Esophagus (tissue), 2 donors: ENCODE results near the gene MAN1A1. TPM values are rescaled to one million over a fixed set of nuclear protein-coding genes. Genes with fewer than 3 reads are reported as not detected.

Source experiments
- H3K27ac ChIP-seq, 2 donors: one replicate each; pipeline ENCODE4 v1.5.1; 2013; ENCODE audit warnings: low read depth in 2 of 2, mild to moderate bottlenecking in 2 of 2, inconsistent platforms in 1 of 2, low read length in 1 of 2, moderate library complexity in 1 of 2
- H3K27me3 ChIP-seq, 2 donors: one replicate each; pipeline ENCODE4 v1.6.1; 2013; ENCODE audit warnings: low read length in 2 of 2, control low read depth in 1 of 2, mild to moderate bottlenecking in 1 of 2; ENCODE audit not compliant: insufficient read depth in 2 of 2, control insufficient read depth in 1 of 2
- H3K36me3 ChIP-seq, 2 donors: one replicate each; pipeline ENCODE4 v1.6.1; 2013; ENCODE audit warnings: low read length in 1 of 2; ENCODE audit not compliant: control insufficient read depth in 2 of 2, insufficient read depth in 2 of 2
- H3K4me1 ChIP-seq, 2 donors: one replicate each; pipeline ENCODE4 v1.6.1; 2013; ENCODE audit warnings: low read length in 1 of 2; ENCODE audit not compliant: control insufficient read depth in 2 of 2, insufficient read depth in 2 of 2
- H3K4me3 ChIP-seq, 2 donors: one replicate each; pipeline ENCODE4 v1.5.1; 2013; ENCODE audit warnings: low read length in 2 of 2, mild to moderate bottlenecking in 2 of 2, low read depth in 1 of 2, moderate library complexity in 1 of 2
- H3K9me3 ChIP-seq, 2 donors: one replicate each; pipeline ENCODE4 v1.6.1; 2013; ENCODE audit warnings: mild to moderate bottlenecking in 2 of 2, low read depth in 1 of 2, low read length in 1 of 2, moderate library complexity in 1 of 2; ENCODE audit not compliant: control insufficient read depth in 2 of 2, insufficient read depth in 1 of 2
- WGBS, 2 donors: extraction: QIAGEN DNeasy Blood & Tissue Kit; methylation state at CpG; one replicate each; pipeline ENCODE4 v1.1.7; 2013; 5-methylcytosine and 5-hydroxymethylcytosine counted together
- polyA plus RNA-seq, 2 donors: library from polyadenylated mRNA; stranded (reverse); fragments of 200-250 nt; gene quantifications; one replicate each; pipeline ENCODE4 v1.2.3, GENCODE V29; 2013
- donor health status: healthy with polysubstance abuse.
- donor health status: Bipolar disorder and iron deficiency.

MAN1A1 gene
- polyA plus RNA-seq, 2 donors, result 2.0 to 5.3 TPM

DNA sequence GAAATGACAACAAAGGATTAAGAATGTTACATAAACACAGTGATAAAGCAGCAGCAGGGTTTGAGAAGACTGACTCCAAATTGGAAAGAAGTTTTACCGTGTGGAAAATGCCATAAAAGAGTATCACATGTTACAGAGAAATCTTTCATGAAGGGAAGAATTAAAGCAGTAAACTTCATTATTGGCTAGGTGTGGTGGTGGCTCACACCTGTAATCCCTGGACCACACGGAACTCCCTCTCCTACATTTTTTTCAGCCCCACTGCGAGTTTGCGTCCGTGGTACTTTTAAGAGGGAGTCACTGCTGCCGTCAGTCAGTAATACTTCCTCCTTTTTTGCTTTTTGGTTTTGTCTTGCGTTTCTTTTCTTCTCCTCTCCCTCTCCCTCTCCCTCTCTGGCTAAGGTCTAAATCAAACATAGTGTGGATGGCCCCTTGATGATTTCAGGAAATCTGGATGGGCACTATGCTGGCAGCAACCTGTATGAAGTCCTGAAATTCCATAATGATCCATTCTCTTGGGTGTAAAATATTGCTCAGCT is 112.3 kb downstream of the MAN1A1 start:
- no peaks in the 10 kb centered on the region for H3K36me3 ChIP-seq
- no peak overlapping the region for H3K4me3 ChIP-seq
- no peaks in the 10 kb centered on the region for H3K4me1 ChIP-seq
- no peaks in the 10 kb centered on the region for H3K9me3 ChIP-seq
- no peaks in the 10 kb centered on the region for H3K27me3 ChIP-seq
- WGBS, 2 donors, result 87 to 91% methylated on average over 7 of the region's 7 CpGs
- H3K27ac ChIP-seq, result no peak overlapping the region

DNA sequence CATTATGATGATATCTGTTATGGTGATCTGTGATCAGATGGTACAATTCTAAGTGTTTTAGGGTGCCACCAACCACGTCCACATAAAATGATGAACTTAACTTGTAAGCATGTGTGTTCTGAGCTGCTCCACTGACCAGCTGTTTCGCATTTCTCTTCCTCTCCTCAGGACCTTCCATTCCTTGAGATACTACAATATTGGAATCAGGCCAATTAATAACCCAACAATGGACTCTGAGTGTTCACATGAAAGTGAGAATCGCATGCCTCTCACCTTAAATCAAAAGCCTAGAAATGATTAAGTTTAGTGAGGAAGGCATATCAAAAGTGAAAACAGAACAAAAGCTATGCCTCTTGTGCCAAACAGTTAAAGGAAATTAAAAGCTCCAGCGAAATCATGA is 114.6 kb downstream of the MAN1A1 start:
- Histone ChIP-seq H3K4me3 (no peak overlapping the region), H3K9me3 (no peaks in the 10 kb centered on the region), H3K36me3 (no peaks in the 10 kb centered on the region), H3K27me3 (no peaks in the 10 kb centered on the region), H3K27ac (no peak overlapping the region), H3K4me1 (no peaks in the 10 kb centered on the region)
- 90 to 94% methylated on average over 4 of the region's 4 CpGs for WGBS, 2 donors

DNA sequence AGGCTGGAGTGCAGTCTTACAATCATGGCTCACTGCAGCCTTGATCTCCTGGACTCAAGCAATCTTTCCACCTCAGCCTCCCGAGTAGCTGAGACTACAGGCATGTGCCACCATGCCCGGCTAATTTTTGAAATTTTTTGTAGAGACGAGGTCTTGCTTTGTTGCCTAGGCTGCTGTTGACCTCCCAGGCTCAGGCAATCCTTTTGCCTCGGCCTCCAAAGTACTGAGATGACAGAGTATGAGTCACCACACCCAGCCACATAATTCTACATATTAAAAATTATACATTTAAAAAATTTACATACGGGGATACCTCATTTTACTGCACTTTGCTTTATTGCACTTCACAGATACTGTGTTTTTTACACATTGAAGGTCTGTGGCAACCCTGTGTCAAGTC is 115.1 kb downstream of the MAN1A1 start:
- no peaks in the 10 kb centered on the region for H3K27me3 ChIP-seq
- WGBS, 2 donors, result 76 to 83% methylated on average over 5 of the region's 5 CpGs
- no peak overlapping the region for H3K27ac ChIP-seq
- H3K4me3 ChIP-seq, result no peak overlapping the region
- H3K36me3 ChIP-seq, result no peaks in the 10 kb centered on the region
- no peaks in the 10 kb centered on the region for H3K4me1 ChIP-seq
- H3K9me3 ChIP-seq, result no peaks in the 10 kb centered on the region

DNA sequence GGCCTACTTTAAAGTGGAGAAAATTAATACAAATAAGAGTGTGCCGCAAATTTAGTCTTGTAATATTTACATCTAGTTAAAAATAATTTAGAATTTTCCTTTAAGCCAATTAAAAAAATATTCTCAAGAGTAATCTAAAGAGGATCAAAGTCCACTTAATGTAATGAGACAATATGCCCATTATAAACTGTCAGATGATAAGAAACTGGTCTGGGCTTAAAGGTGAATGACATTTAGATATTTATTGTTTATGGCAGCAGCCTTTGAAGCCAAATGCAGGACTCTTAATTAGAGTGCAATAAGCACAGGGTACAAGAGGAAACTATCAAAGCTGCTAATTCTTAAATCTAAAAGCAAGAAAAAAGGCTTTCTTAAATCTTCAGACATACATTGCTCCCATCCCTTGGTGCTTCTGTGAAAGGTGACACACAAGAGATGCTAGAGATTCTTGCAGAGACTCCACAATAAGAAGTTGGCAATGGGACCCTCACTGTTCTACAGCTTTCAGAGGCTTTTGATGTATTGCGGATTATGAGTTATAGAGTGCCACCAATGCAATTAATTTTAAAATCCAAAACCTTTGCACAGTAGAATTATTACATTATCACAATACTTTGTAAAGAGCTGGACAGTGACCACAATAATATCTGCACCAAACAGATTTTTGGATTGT is 116.1 kb downstream of the MAN1A1 start:
- Histone ChIP-seq H3K4me3 (no peak overlapping the region), H3K27ac (no peak overlapping the region), H3K27me3 (no peaks in the 10 kb centered on the region), H3K4me1 (no peaks in the 10 kb centered on the region), H3K9me3 (no peaks in the 10 kb centered on the region), H3K36me3 (no peaks in the 10 kb centered on the region)
- 83 to 99% methylated on average over 2 of the region's 2 CpGs for WGBS, 2 donors

DNA sequence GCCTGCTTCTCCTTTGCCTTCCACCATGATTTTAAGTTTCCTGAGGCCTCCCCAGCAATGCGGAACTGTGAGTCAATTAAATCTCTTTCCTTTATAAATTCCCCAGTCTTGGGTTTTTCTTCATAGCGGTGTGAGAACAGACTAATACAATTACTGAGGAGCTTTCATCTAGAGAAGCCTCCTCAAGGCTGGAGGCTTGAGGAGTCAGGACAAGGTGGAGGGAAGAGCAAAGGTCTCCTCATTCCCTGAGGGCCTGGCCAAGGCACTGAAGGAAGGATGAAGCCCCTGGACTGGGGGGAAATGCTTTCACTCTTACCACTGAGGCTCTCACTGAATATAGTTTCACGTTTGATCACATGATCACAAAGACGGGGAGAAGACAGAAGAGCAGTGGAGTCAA is 118.2 kb downstream of the MAN1A1 start:
- H3K27ac ChIP-seq, result no peak overlapping the region
- H3K36me3 ChIP-seq, result no peaks in the 10 kb centered on the region
- 94 to 95% methylated on average over 4 of the region's 4 CpGs for WGBS, 2 donors
- no peaks in the 10 kb centered on the region for H3K27me3 ChIP-seq
- no peaks in the 10 kb centered on the region for H3K4me1 ChIP-seq
- H3K9me3 ChIP-seq, result no peaks in the 10 kb centered on the region
- no peak overlapping the region for H3K4me3 ChIP-seq

DNA sequence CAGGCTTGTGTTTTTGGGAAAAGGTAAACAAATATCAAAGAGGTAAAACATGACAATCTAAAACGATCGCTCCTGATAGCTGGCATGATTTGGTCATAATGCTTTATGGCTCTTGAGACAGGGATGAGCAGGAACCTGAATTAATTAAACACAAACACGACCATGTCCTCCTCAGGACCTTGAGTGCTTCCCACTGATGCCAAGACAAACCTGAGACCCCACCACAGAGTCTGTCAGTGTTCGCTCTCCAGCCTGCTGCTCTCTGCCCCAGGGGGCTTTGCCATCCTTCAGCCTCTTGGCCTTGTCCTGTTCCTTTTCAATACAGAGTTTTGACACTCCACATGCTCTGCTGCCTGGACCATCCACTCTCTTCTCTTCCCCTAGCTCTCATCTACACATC is 119.4 kb downstream of the MAN1A1 start:
- WGBS, 2 donors, result 90 to 94% methylated on average over 4 of the region's 4 CpGs
- Histone ChIP-seq H3K27me3 (no peaks in the 10 kb centered on the region), H3K4me1 (no peaks in the 10 kb centered on the region), H3K27ac (no peak overlapping the region), H3K36me3 (no peaks in the 10 kb centered on the region), H3K9me3 (no peaks in the 10 kb centered on the region), H3K4me3 (no peak overlapping the region)

DNA sequence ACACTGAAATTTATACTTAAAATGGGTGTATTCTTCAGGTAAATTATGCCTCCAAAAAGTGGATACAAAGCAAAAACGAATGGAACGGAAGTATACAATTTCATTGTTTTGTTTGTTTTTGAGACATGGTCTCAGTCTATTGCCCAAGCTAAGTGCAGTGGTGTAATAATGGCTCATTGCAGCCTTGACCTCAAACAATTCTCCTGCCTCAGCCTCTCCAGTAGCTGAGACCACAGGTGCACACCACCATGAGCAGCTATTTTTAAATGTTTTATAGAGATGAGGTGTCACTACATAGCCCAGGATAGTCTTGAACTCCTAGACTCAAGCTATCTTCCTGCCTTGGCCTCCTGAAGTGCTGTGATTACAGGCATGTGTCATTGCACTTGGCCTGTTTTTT is 122.2 kb downstream of the MAN1A1 start:
- no peaks in the 10 kb centered on the region for H3K27me3 ChIP-seq
- no peaks in the 10 kb centered on the region for H3K9me3 ChIP-seq
- no peaks in the 10 kb centered on the region for H3K4me1 ChIP-seq
- H3K4me3 ChIP-seq, result no peak overlapping the region
- no peak overlapping the region for H3K27ac ChIP-seq
- H3K36me3 ChIP-seq, result no peaks in the 10 kb centered on the region
- 91 to 95% methylated on average over 2 of the region's 2 CpGs for WGBS, 2 donors

DNA sequence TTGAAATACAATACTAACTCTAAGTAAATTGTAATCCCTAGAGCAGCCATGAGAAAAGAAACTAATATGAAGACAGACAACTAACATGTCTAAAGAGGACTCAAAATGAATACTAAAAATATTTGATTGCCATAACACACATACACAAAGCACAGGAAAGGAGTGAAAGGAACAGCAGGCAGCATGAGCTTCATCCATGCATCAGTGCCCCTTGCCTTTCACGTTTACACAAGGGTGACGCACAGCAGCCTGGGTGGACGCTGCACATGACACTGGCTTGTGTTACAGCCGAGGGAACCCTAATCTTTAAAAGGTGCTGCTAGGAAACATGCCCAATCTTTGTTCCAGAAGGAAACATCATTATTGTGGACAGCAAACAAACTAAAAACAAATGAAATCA is 123.5 kb downstream of the MAN1A1 start:
- Histone ChIP-seq H3K27me3 (no peaks in the 10 kb centered on the region), H3K9me3 (no peaks in the 10 kb centered on the region), H3K27ac (no peak overlapping the region), H3K4me1 (no peaks in the 10 kb centered on the region), H3K4me3 (no peak overlapping the region), H3K36me3 (no peaks in the 10 kb centered on the region)
- WGBS, 2 donors, result 66 to 76% methylated on average over 4 of the region's 4 CpGs

DNA sequence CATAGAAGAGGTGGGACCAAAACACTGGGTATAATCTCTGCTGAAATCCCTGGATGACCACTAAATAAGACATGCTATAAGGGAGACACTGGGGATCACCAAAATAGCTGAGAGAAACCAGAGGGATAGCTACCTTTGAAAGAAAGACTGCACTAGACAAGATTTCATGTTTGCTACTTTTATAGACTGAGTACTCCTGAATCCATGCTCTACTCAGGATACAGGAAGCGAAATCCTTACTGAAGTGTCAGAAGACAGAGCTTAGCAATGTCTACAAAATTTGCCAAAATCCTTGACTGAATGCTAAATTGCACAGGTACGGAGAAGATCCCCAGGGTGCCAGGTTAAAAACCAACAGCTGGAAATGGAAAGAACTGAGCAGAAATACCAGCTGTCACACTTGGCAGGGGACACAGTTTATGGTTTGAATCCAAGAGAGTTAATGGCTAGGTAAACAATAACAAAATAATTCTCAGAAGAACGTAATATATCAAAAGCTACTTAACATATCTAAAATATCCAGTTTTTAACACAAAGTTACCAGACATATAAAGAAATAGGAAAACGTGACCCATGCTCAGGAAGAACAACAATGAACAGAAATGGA is 125.4 kb downstream of the MAN1A1 start:
- Histone ChIP-seq H3K4me3 (no peak overlapping the region), H3K4me1 (no peaks in the 10 kb centered on the region), H3K36me3 (no peaks in the 10 kb centered on the region), H3K27me3 (no peaks in the 10 kb centered on the region), H3K27ac (no peak overlapping the region), H3K9me3 (no peaks in the 10 kb centered on the region)
- 77 to 81% methylated on average over 4 of the region's 4 CpGs for WGBS, 2 donors

DNA sequence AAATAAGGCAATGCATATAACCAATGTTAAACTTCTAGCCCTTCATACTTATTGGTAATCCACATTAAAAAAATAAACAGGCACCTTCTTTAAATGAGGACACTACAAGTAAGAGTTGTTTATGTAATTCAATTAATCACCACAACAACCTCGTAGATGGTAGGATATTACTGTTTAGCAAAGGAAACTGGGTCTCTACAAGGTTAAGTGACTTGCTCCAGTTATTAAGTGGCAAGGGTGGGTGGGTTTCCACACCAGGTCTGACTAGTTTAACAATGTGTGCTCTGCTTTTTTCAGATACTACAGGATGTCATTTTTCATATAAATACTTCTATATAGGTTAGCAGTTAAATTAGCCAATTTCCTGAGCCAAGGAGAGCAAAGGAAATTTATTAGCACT is 129.1 kb downstream of the MAN1A1 start:
- no peak overlapping the region for H3K27ac ChIP-seq
- H3K4me1 ChIP-seq, result no peaks in the 10 kb centered on the region
- WGBS, 2 donors, result 54 to 56% methylated on average over 1 of the region's 1 CpG
- no peaks in the 10 kb centered on the region for H3K36me3 ChIP-seq
- H3K9me3 ChIP-seq, result no peaks in the 10 kb centered on the region
- no peak overlapping the region for H3K4me3 ChIP-seq
- no peaks in the 10 kb centered on the region for H3K27me3 ChIP-seq
